Measurements from ENCODE around the gene SLC35F3.

Gene SLC35F3

DNA sequence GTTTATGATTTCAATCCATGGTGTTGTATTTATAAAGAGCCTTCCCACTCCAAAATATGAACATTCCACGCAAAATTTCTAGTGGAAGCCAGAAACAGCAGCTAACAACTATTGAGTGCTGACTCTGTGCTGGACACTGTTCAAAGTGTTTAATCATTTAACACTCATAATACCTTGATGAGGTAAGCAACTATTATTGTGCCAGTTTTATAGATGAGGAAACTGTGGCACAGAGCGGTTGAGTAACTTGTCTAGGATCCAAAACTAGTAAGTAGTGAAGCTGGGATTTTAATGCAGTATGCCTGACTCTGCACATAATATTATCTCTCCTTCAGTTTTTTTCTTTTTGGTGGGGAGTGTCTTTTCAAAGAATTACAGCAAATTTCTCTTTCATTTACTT lies 228.3 kb downstream of the SLC35F3 start:
- no peak overlapping the region for H3K27ac ChIP-seq (ENCODE audit: low read length)
- no peak overlapping the region for H3K9ac ChIP-seq (ENCODE audit: low read length)

GRCh38 chr1:234134878-234135277 lies 230.4 kb downstream of the SLC35F3 start:
- H3K4me3 ChIP-seq (ENCODE audit: low read length), result no peak overlapping the region
- no peak overlapping the region for H3K9ac ChIP-seq (ENCODE audit: low read length)
- no peak overlapping the region for H3K27ac ChIP-seq (ENCODE audit: low read length)
- no peaks in the 10 kb centered on the region for H3K4me1 ChIP-seq (ENCODE audit: control insufficient read depth, low read depth, low read length)
- no peaks in the 10 kb centered on the region for H3K36me3 ChIP-seq (ENCODE audit: control insufficient read depth, low read depth, low read length)
- H3K9me3 ChIP-seq (ENCODE audit: control insufficient read depth, low read depth, low read length), result no peaks in the 10 kb centered on the region
- H3K27me3 ChIP-seq (ENCODE audit: control insufficient read depth, insufficient read depth, low read length), result no peaks in the 10 kb centered on the region

More for the DNA sequence above, 228.3 kb downstream of the SLC35F3 start:
- Histone ChIP-seq H3K36me3 (ENCODE audit: control insufficient read depth, low read depth, low read length) (no peaks in the 10 kb centered on the region), H3K4me3 (ENCODE audit: low read length) (no peak overlapping the region), H3K27me3 (ENCODE audit: control insufficient read depth, insufficient read depth, low read length) (no peaks in the 10 kb centered on the region), H3K9me3 (ENCODE audit: control insufficient read depth, low read depth, low read length) (no peaks in the 10 kb centered on the region), H3K4me1 (ENCODE audit: control insufficient read depth, low read depth, low read length) (no peaks in the 10 kb centered on the region)

- H3K27me3 ChIP-seq (ENCODE audit: control insufficient read depth, insufficient read depth, low read length), result no peaks in the 10 kb centered on the region
- no peaks in the 10 kb centered on the region for H3K4me1 ChIP-seq (ENCODE audit: control insufficient read depth, low read depth, low read length)
- H3K27ac ChIP-seq (ENCODE audit: low read length), result no peak overlapping the region
- H3K9ac ChIP-seq (ENCODE audit: low read length), result no peak overlapping the region
- no peaks in the 10 kb centered on the region for H3K9me3 ChIP-seq (ENCODE audit: control insufficient read depth, low read depth, low read length)
- H3K4me3 ChIP-seq (ENCODE audit: low read length), result no peak overlapping the region
- H3K36me3 ChIP-seq (ENCODE audit: control insufficient read depth, low read depth, low read length), result no peaks in the 10 kb centered on the region
Observed at GRCh38 chr1:234135501-234135900, 231.0 kb downstream of the SLC35F3 start.

DNA sequence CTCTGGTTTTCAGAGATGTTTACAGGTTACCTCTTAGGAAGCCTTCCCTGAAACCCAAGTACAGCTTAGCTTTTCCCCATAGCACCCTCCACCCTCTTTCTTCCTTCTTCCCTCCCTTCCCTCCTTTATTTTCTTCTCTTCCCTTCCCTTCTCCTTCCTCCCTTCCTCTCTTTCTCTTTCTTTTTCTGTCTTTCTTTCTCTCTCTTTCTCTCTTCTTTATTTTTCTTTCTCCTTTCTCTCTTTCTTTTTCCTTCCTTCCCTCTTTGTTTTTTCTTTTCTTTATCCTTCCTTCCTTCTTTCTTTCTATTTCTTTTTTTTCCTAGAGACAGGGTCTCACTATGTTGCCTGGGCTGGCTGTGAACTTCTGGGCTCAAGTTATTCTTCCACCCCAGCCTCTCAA lies 231.6 kb downstream of the SLC35F3 start:
- Histone ChIP-seq H3K4me1 (ENCODE audit: control insufficient read depth, low read depth, low read length) (no peaks in the 10 kb centered on the region), H3K9me3 (ENCODE audit: control insufficient read depth, low read depth, low read length) (no peaks in the 10 kb centered on the region)

GRCh38 chr1:234139966-234140365 lies 235.5 kb downstream of the SLC35F3 start:
- no peaks in the 10 kb centered on the region for H3K4me1 ChIP-seq (ENCODE audit: control insufficient read depth, low read depth, low read length)
- no peak overlapping the region for H3K27ac ChIP-seq (ENCODE audit: low read length)
- H3K9me3 ChIP-seq (ENCODE audit: control insufficient read depth, low read depth, low read length), result no peaks in the 10 kb centered on the region
- no peak overlapping the region for H3K4me3 ChIP-seq (ENCODE audit: low read length)
- no peaks in the 10 kb centered on the region for H3K27me3 ChIP-seq (ENCODE audit: control insufficient read depth, insufficient read depth, low read length)
- H3K36me3 ChIP-seq (ENCODE audit: control insufficient read depth, low read depth, low read length), result no peaks in the 10 kb centered on the region
- no peak overlapping the region for H3K9ac ChIP-seq (ENCODE audit: low read length)

More for the DNA sequence above, 231.6 kb downstream of the SLC35F3 start:
- H3K27ac ChIP-seq (ENCODE audit: low read length), result no peak overlapping the region
- H3K9ac ChIP-seq (ENCODE audit: low read length), result no peak overlapping the region
- no peaks in the 10 kb centered on the region for H3K36me3 ChIP-seq (ENCODE audit: control insufficient read depth, low read depth, low read length)
- H3K4me3 ChIP-seq (ENCODE audit: low read length), result no peak overlapping the region
- no peaks in the 10 kb centered on the region for H3K27me3 ChIP-seq (ENCODE audit: control insufficient read depth, insufficient read depth, low read length)

GRCh38 chr1:234140388-234140787 lies 235.9 kb downstream of the SLC35F3 start:
- Histone ChIP-seq H3K4me3 (ENCODE audit: low read length) (no peak overlapping the region), H3K9ac (ENCODE audit: low read length) (no peak overlapping the region), H3K9me3 (ENCODE audit: control insufficient read depth, low read depth, low read length) (no peaks in the 10 kb centered on the region), H3K27me3 (ENCODE audit: control insufficient read depth, insufficient read depth, low read length) (no peaks in the 10 kb centered on the region), H3K36me3 (ENCODE audit: control insufficient read depth, low read depth, low read length) (no peaks in the 10 kb centered on the region), H3K4me1 (ENCODE audit: control insufficient read depth, low read depth, low read length) (no peaks in the 10 kb centered on the region), H3K27ac (ENCODE audit: low read length) (no peak overlapping the region)

GRCh38 chr1:234141006-234141405 lies 236.5 kb downstream of the SLC35F3 start:
- Histone ChIP-seq H3K36me3 (ENCODE audit: control insufficient read depth, low read depth, low read length) (no peaks in the 10 kb centered on the region), H3K9me3 (ENCODE audit: control insufficient read depth, low read depth, low read length) (no peaks in the 10 kb centered on the region), H3K9ac (ENCODE audit: low read length) (no peak overlapping the region), H3K4me3 (ENCODE audit: low read length) (no peak overlapping the region), H3K27me3 (ENCODE audit: control insufficient read depth, insufficient read depth, low read length) (no peaks in the 10 kb centered on the region), H3K27ac (ENCODE audit: low read length) (no peak overlapping the region), H3K4me1 (ENCODE audit: control insufficient read depth, low read depth, low read length) (no peaks in the 10 kb centered on the region)

- Histone ChIP-seq H3K27ac (ENCODE audit: low read length) (no peak overlapping the region), H3K27me3 (ENCODE audit: control insufficient read depth, insufficient read depth, low read length) (no peaks in the 10 kb centered on the region), H3K36me3 (ENCODE audit: control insufficient read depth, low read depth, low read length) (no peaks in the 10 kb centered on the region), H3K9ac (ENCODE audit: low read length) (no peak overlapping the region), H3K4me3 (ENCODE audit: low read length) (no peak overlapping the region), H3K4me1 (ENCODE audit: control insufficient read depth, low read depth, low read length) (no peaks in the 10 kb centered on the region), H3K9me3 (ENCODE audit: control insufficient read depth, low read depth, low read length) (no peaks in the 10 kb centered on the region)
Observed at GRCh38 chr1:234143681-234144080, 239.2 kb downstream of the SLC35F3 start.

DNA sequence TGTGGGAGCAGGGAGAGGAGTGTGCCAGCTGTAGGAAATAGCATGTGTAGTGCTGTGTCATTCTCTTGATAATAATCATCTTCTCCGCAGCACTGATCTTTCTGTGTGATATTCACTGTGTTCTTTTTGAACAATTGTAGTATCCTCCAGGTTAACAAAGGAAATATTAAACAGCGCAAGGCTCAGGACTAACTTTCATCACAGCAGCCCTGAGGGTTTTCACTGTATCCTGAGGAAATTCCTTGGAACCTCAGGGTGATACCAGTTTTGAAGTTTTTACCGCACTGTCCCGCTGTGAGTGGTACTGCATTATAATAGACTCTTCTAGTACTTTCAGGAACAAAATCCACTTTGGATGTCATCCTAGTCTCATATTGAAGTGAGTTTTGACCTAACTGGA lies 240.4 kb downstream of the SLC35F3 start:
- no peaks in the 10 kb centered on the region for H3K4me1 ChIP-seq (ENCODE audit: control insufficient read depth, low read depth, low read length)
- H3K9me3 ChIP-seq (ENCODE audit: control insufficient read depth, low read depth, low read length), result no peaks in the 10 kb centered on the region
- H3K9ac ChIP-seq (ENCODE audit: low read length), result no peak overlapping the region
- H3K4me3 ChIP-seq (ENCODE audit: low read length), result no peak overlapping the region
- no peaks in the 10 kb centered on the region for H3K27me3 ChIP-seq (ENCODE audit: control insufficient read depth, insufficient read depth, low read length)
- no peak overlapping the region for H3K27ac ChIP-seq (ENCODE audit: low read length)
- H3K36me3 ChIP-seq (ENCODE audit: control insufficient read depth, low read depth, low read length), result no peaks in the 10 kb centered on the region

DNA sequence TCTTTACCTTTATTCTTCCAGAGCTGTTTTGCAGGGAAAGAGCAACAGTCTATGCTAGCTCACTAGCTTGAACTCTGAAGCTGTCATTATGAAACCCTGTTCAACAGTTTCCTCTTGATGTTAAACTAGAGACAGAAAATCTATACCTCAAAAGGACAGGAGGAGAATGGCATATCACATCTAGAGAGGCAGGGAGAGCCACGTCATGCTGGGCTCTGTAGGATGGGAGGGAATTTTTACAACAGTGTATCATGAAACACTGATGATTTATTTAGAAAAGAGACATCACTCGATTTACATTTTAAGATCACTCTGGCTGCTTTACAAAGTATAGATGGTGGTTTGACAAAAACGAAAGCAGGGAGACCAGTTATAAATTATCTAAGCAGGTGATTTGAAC lies 243.9 kb downstream of the SLC35F3 start:
- Histone ChIP-seq H3K27ac (ENCODE audit: low read length) (no peak overlapping the region), H3K4me3 (ENCODE audit: low read length) (no peak overlapping the region), H3K27me3 (ENCODE audit: control insufficient read depth, insufficient read depth, low read length) (no peaks in the 10 kb centered on the region), H3K9me3 (ENCODE audit: control insufficient read depth, low read depth, low read length) (no peaks in the 10 kb centered on the region), H3K36me3 (ENCODE audit: control insufficient read depth, low read depth, low read length) (no peaks in the 10 kb centered on the region), H3K9ac (ENCODE audit: low read length) (no peak overlapping the region), H3K4me1 (ENCODE audit: control insufficient read depth, low read depth, low read length) (peaks cover 7% of the 10 kb centered on the region)

DNA sequence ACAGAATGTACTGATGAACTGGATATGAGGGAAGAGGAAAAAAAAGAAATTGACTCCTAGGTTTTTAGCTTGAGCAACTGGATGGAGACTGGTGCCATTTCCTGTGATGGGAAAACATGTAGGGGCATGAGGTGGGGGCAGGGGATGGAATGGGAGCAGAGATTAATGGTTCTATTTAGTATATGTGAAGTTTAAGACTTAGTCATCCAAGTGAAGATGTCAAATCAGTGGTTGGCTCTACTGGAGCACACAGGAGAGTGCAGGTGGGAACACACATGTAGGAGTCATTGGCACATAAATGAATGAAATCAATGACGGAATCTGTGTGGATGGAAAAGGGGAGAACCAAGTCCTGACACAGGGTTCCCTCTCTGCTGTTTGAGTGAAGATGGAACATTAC lies 244.3 kb downstream of the SLC35F3 start:
- Histone ChIP-seq H3K4me1 (ENCODE audit: control insufficient read depth, low read depth, low read length) (peaks cover 7% of the 10 kb centered on the region), H3K36me3 (ENCODE audit: control insufficient read depth, low read depth, low read length) (no peaks in the 10 kb centered on the region), H3K9me3 (ENCODE audit: control insufficient read depth, low read depth, low read length) (no peaks in the 10 kb centered on the region), H3K27me3 (ENCODE audit: control insufficient read depth, insufficient read depth, low read length) (no peaks in the 10 kb centered on the region), H3K4me3 (ENCODE audit: low read length) (no peak overlapping the region), H3K27ac (ENCODE audit: low read length) (no peak overlapping the region), H3K9ac (ENCODE audit: low read length) (no peak overlapping the region)

DNA sequence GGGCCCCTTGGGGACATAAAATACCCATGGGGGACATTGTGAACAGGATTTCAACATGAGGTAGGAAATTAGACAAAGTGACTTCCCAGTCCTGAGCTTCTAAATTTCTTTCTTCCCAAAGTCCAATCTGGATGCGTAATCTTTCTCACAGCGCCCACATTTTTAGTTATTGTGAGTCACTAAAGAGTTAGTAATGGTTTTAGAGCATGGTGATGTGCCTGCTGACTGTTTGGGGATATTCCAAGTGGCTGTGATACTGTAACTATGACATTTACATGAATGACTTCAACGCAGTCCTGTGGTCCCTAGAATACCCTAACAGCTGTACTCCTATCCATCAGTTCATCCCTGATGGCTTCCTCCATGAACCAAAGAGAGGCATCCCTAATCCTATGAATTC lies 244.7 kb downstream of the SLC35F3 start:
- H3K4me1 ChIP-seq (ENCODE audit: control insufficient read depth, low read depth, low read length), result peaks cover 7% of the 10 kb centered on the region
- H3K36me3 ChIP-seq (ENCODE audit: control insufficient read depth, low read depth, low read length), result no peaks in the 10 kb centered on the region
- H3K27me3 ChIP-seq (ENCODE audit: control insufficient read depth, insufficient read depth, low read length), result no peaks in the 10 kb centered on the region
- no peak overlapping the region for H3K4me3 ChIP-seq (ENCODE audit: low read length)
- no peak overlapping the region for H3K27ac ChIP-seq (ENCODE audit: low read length)
- H3K9ac ChIP-seq (ENCODE audit: low read length), result no peak overlapping the region
- no peaks in the 10 kb centered on the region for H3K9me3 ChIP-seq (ENCODE audit: control insufficient read depth, low read depth, low read length)
